Neutrophil (primary cell): Measurements from ENCODE around the gene STAT4.

Experiments used
- H3K27ac ChIP-seq: fragments of 200-600 bp; sonication (generic); 2 replicates; pipeline ENCODE4 v1.5.1; 2016; ENCODE audit warnings: mild to moderate bottlenecking, moderate library complexity
- H3K27me3 ChIP-seq: fragments of 200-600 bp; sonication (generic); 2 replicates; pipeline ENCODE4 v1.6.0; 2016; ENCODE audit warnings: mild to moderate bottlenecking
- H3K36me3 ChIP-seq: fragments of 200-600 bp; sonication (generic); 2 replicates; pipeline ENCODE4 v1.5.1; 2017
- H3K4me1 ChIP-seq, 2 experiments: fragments of 200-600 bp in 1 of 2; sonication (generic) in 1 of 2; 1 replicate in 1 of 2; 2 replicates in 1 of 2; pipeline versions ENCODE4 v1.5.1 to v1.6.1; 2013 to 2016; ENCODE audit warnings: low read depth in 1 of 2, low read length in 1 of 2, mild to moderate bottlenecking in 1 of 2, moderate library complexity in 1 of 2; ENCODE audit not compliant: control insufficient read depth in 1 of 2, insufficient read depth in 1 of 2
- H3K4me3 ChIP-seq, 2 experiments: fragments of 200-600 bp in 1 of 2; sonication (generic) in 1 of 2; 1 replicate in 1 of 2; 2 replicates in 1 of 2; pipeline ENCODE4 v1.5.1; 2013 to 2016; ENCODE audit warnings: low read depth in 1 of 2, low read length in 1 of 2, mild to moderate bottlenecking in 1 of 2, moderate library complexity in 1 of 2
- H3K9me3 ChIP-seq: fragments of 200-600 bp; sonication (generic); 2 replicates; pipeline ENCODE4 v1.5.1; 2016
- TF ChIP-seq, protein P1 (sequence below): fragments of 200-600 bp; sonication (generic); IDR thresholded peaks from 2 replicates; pipeline ENCODE4 v1.5.1; 2016; ENCODE audit warnings: antibody characterized with exemption

STAT4 gene

DNA sequence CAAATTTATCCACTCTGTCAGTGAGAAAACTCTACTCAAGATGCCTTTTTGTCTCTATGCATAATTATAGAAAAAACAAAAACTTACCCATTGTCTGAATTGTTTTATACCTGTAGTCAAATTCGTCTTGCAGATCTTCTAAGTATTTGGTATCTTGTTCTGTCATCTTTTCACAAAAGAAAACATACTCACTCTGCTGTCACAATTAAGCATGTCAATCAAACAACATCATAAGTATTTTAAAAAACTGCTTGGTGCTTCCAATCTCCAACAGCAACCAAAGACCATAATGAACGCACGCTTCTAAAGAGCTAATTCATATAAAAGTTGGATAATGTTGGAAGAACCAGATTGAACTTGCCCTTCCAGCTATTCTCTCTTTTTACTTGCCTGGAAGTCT is 81.2 kb downstream of the STAT4 start:
- H3K4me3 ChIP-seq = no peak overlapping the region
- peaks cover 19 to 20% of the 10 kb centered on the region in 2 experiments for H3K4me1 ChIP-seq
- H3K27me3 ChIP-seq = no peaks in the 10 kb centered on the region
- TF ChIP-seq, protein P1, sequence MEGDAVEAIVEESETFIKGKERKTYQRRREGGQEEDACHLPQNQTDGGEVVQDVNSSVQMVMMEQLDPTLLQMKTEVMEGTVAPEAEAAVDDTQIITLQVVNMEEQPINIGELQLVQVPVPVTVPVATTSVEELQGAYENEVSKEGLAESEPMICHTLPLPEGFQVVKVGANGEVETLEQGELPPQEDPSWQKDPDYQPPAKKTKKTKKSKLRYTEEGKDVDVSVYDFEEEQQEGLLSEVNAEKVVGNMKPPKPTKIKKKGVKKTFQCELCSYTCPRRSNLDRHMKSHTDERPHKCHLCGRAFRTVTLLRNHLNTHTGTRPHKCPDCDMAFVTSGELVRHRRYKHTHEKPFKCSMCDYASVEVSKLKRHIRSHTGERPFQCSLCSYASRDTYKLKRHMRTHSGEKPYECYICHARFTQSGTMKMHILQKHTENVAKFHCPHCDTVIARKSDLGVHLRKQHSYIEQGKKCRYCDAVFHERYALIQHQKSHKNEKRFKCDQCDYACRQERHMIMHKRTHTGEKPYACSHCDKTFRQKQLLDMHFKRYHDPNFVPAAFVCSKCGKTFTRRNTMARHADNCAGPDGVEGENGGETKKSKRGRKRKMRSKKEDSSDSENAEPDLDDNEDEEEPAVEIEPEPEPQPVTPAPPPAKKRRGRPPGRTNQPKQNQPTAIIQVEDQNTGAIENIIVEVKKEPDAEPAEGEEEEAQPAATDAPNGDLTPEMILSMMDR = no peak
- H3K27ac ChIP-seq = no peak overlapping the region
- no peaks in the 10 kb centered on the region for H3K36me3 ChIP-seq
- H3K9me3 ChIP-seq = no peaks in the 10 kb centered on the region

DNA sequence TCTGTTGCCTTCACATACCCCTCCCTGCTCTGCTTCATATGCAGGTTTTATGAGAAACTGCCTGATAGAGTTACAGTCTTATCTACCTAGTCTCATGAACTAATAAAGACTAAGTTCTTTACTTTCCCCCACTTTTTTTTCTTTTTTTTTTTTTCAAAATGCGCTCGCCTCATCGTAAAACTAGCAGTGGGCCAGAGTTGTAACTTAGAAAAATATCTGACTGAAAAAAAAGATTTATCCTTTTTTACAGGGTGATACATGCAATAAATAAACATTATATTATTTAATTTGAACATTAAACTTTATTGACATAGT is 83.9 kb downstream of the STAT4 start:
- Histone ChIP-seq H3K9me3 (no peaks in the 10 kb centered on the region), H3K4me3 (no peak overlapping the region), H3K27ac (no peak overlapping the region), H3K36me3 (no peaks in the 10 kb centered on the region), H3K4me1 (peaks cover 20 to 23% of the 10 kb centered on the region in 2 experiments), H3K27me3 (no peaks in the 10 kb centered on the region)
- TF ChIP-seq, protein P1 = no peak

DNA sequence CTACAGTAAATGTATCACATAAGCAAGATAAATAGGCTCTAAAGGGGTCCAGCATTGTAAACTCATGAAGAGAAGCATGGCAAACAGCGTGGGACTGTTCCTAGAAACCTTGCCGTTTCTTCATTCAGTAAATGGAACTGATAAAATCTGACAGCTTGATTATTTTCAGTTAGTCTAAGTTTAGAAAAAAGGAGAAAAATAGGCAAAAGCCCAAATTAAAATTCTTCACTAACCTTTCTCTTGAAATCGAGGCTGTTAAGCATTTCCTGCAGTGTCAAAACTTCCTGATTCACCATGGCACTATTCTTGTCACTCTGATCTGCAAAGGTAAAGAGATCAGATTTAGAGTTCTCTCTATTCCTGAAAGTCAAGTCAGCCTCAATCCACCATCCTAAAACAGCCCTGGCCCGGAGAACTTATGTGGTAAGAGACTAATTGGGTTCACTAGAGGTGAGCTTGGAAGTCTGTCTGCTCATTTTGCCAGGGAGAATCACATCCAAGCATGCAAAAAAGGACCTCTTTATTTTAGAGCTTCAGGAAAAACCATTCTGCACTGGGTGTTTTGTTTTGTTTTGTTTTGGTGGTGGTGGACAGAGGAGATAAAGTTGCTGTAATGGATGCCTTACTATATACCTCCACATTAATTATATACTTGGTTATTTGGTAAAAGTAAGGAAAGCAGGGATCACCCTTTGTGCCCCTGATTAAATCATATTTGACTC is 84.4 kb downstream of the STAT4 start:
- peaks cover 20 to 23% of the 10 kb centered on the region in 2 experiments for H3K4me1 ChIP-seq
- no peak overlapping the region for H3K4me3 ChIP-seq
- TF ChIP-seq, protein P1 = no peak
- peak overlapping the region; percentile 37 for H3K27ac ChIP-seq
- H3K27me3 ChIP-seq = no peaks in the 10 kb centered on the region
- no peaks in the 10 kb centered on the region for H3K9me3 ChIP-seq
- H3K36me3 ChIP-seq = no peaks in the 10 kb centered on the region

DNA sequence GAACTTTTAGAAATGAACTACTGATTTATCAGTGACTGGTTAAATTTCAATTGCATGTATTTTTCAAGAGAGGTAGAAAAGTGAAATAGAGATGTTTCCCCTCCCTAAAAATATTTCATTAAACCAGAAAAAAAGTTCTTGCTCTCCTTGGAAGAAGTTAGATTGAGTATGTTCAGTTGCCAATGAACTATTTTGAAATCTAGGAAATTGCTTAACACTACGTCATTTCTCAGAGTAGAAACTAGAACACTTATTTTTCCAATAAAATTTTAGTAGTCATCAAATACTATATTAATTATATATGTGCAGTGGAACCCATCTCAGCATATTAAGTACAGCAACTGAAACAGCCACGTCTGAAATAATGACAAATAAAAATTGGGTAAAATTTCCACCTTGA is 85.0 kb downstream of the STAT4 start:
- TF ChIP-seq, protein P1 = no peak
- Histone ChIP-seq H3K27ac (peak overlapping the region; percentile 37), H3K27me3 (no peaks in the 10 kb centered on the region), H3K9me3 (no peaks in the 10 kb centered on the region), H3K36me3 (no peaks in the 10 kb centered on the region), H3K4me3 (no peak overlapping the region), H3K4me1 (peaks cover 20 to 23% of the 10 kb centered on the region in 2 experiments)

DNA sequence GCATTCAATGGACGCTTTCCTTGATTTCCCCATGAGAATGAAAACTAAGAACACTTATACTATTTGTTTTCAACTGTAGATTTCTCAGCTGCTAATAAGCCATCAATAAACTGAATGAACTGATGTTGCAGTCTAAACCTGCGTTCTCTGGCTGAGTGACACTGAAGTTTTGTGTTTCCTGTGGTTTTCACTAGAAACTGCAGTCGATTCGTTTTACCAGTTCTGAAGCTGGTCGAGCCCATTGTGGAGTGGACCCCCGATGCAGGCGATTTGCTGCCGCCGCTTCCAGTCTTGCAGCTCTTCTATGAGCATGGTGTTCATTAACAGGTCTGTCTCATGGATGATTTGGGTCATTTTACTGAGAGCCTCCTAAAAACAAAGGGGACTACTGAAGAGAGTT is 86.2 kb downstream of the STAT4 start:
- H3K4me3 ChIP-seq = no peak overlapping the region
- TF ChIP-seq, protein P1 = no peak
- H3K27ac ChIP-seq = no peak overlapping the region
- no peaks in the 10 kb centered on the region for H3K27me3 ChIP-seq
- H3K9me3 ChIP-seq = no peaks in the 10 kb centered on the region
- peaks cover 17 to 23% of the 10 kb centered on the region in 2 experiments for H3K4me1 ChIP-seq
- H3K36me3 ChIP-seq = no peaks in the 10 kb centered on the region
